Measurements from ENCODE around the gene BCAS4.
"Not testable (repeated sequence)": the region's sequence is repeated elsewhere in the genome, so short reads cannot be mapped to it uniquely, and the experiment has no call there.

Gene BCAS4

GRCh38 chr20:50763550-50764458 lies 31.1 kb upstream of the BCAS4 start:
- not testable (repeated sequence) for H3K9me3 Mint-ChIP-seq; H3K4me1 Mint-ChIP-seq (ENCODE audit: low read depth); H3K36me3 Mint-ChIP-seq (ENCODE audit: low read depth); H3K4me3 Mint-ChIP-seq; H3K27me3 Mint-ChIP-seq (ENCODE audit: low read depth); H3K27ac Mint-ChIP-seq

GRCh38 chr20:50765251-50765650 lies 29.6 kb upstream of the BCAS4 start:
- H3K9me3 Mint-ChIP-seq: not testable (repeated sequence)

GRCh38 chr20:50765674-50766073 lies 29.2 kb upstream of the BCAS4 start:
- no peak overlapping the region for H3K4me3 Mint-ChIP-seq
- no peak overlapping the region for H3K27ac Mint-ChIP-seq
- H3K4me1 Mint-ChIP-seq (ENCODE audit: low read depth): no peaks in the 10 kb centered on the region
- H3K36me3 Mint-ChIP-seq (ENCODE audit: low read depth): no peaks in the 10 kb centered on the region
- no peaks in the 10 kb centered on the region for H3K9me3 Mint-ChIP-seq
- no peaks in the 10 kb centered on the region for H3K27me3 Mint-ChIP-seq (ENCODE audit: low read depth)

More at GRCh38 chr20:50765251-50765650, 29.6 kb upstream of the BCAS4 start:
- not testable (repeated sequence) for H3K4me3 Mint-ChIP-seq; H3K27me3 Mint-ChIP-seq (ENCODE audit: low read depth); H3K27ac Mint-ChIP-seq; H3K36me3 Mint-ChIP-seq (ENCODE audit: low read depth); H3K4me1 Mint-ChIP-seq (ENCODE audit: low read depth)

GRCh38 chr20:50766955-50767809 lies 27.7 kb upstream of the BCAS4 start:
- H3K9me3 Mint-ChIP-seq; H3K4me3 Mint-ChIP-seq; H3K36me3 Mint-ChIP-seq (ENCODE audit: low read depth); H3K27me3 Mint-ChIP-seq (ENCODE audit: low read depth); H3K27ac Mint-ChIP-seq; H3K4me1 Mint-ChIP-seq (ENCODE audit: low read depth): not testable (repeated sequence)

- not testable (repeated sequence) for H3K4me1 Mint-ChIP-seq (ENCODE audit: low read depth); H3K27ac Mint-ChIP-seq; H3K27me3 Mint-ChIP-seq (ENCODE audit: low read depth); H3K4me3 Mint-ChIP-seq; H3K9me3 Mint-ChIP-seq; H3K36me3 Mint-ChIP-seq (ENCODE audit: low read depth)
Observed at GRCh38 chr20:50768991-50769390, 25.9 kb upstream of the BCAS4 start.

GRCh38 chr20:50769551-50770085 lies 25.2 kb upstream of the BCAS4 start:
- not testable (repeated sequence) for H3K27me3 Mint-ChIP-seq (ENCODE audit: low read depth); H3K4me1 Mint-ChIP-seq (ENCODE audit: low read depth); H3K36me3 Mint-ChIP-seq (ENCODE audit: low read depth); H3K4me3 Mint-ChIP-seq; H3K27ac Mint-ChIP-seq; H3K9me3 Mint-ChIP-seq

- H3K9me3 Mint-ChIP-seq; H3K4me3 Mint-ChIP-seq; H3K27ac Mint-ChIP-seq; H3K36me3 Mint-ChIP-seq (ENCODE audit: low read depth); H3K4me1 Mint-ChIP-seq (ENCODE audit: low read depth); H3K27me3 Mint-ChIP-seq (ENCODE audit: low read depth): not testable (repeated sequence)
Observed at GRCh38 chr20:50771419-50772080, 23.3 kb upstream of the BCAS4 start.

GRCh38 chr20:50772420-50773185 lies 22.3 kb upstream of the BCAS4 start:
- H3K4me3 Mint-ChIP-seq: no peak overlapping the region
- no peak overlapping the region for H3K27ac Mint-ChIP-seq
- H3K27me3 Mint-ChIP-seq (ENCODE audit: low read depth): no peaks in the 10 kb centered on the region
- no peaks in the 10 kb centered on the region for H3K36me3 Mint-ChIP-seq (ENCODE audit: low read depth)
- no peaks in the 10 kb centered on the region for H3K4me1 Mint-ChIP-seq (ENCODE audit: low read depth)
- no peaks in the 10 kb centered on the region for H3K9me3 Mint-ChIP-seq

- no peaks in the 10 kb centered on the region for H3K9me3 Mint-ChIP-seq
- H3K4me3 Mint-ChIP-seq: no peak overlapping the region
- H3K27ac Mint-ChIP-seq: no peak overlapping the region
- peaks cover 4% of the 10 kb centered on the region for H3K27me3 Mint-ChIP-seq (ENCODE audit: low read depth)
- H3K4me1 Mint-ChIP-seq (ENCODE audit: low read depth): no peaks in the 10 kb centered on the region
- no peaks in the 10 kb centered on the region for H3K36me3 Mint-ChIP-seq (ENCODE audit: low read depth)
Observed at GRCh38 chr20:50774515-50774914, 20.3 kb upstream of the BCAS4 start.

GRCh38 chr20:50776122-50776817 lies 18.6 kb upstream of the BCAS4 start:
- Mint-ChIP-seq H3K27me3 (ENCODE audit: low read depth) (peaks cover 9% of the 10 kb centered on the region), H3K36me3 (ENCODE audit: low read depth) (no peaks in the 10 kb centered on the region), H3K27ac (no peak overlapping the region), H3K4me3 (no peak overlapping the region), H3K4me1 (ENCODE audit: low read depth) (no peaks in the 10 kb centered on the region), H3K9me3 (no peaks in the 10 kb centered on the region)

GRCh38 chr20:50777373-50777772 lies 17.5 kb upstream of the BCAS4 start:
- Mint-ChIP-seq H3K4me3 (no peak overlapping the region), H3K9me3 (no peaks in the 10 kb centered on the region), H3K4me1 (ENCODE audit: low read depth) (no peaks in the 10 kb centered on the region), H3K27ac (no peak overlapping the region), H3K27me3 (ENCODE audit: low read depth) (peaks cover 9% of the 10 kb centered on the region), H3K36me3 (ENCODE audit: low read depth) (no peaks in the 10 kb centered on the region)

- not testable (repeated sequence) for H3K9me3 Mint-ChIP-seq; H3K27ac Mint-ChIP-seq; H3K4me1 Mint-ChIP-seq (ENCODE audit: low read depth); H3K36me3 Mint-ChIP-seq (ENCODE audit: low read depth); H3K27me3 Mint-ChIP-seq (ENCODE audit: low read depth); H3K4me3 Mint-ChIP-seq
Observed at GRCh38 chr20:50778994-50779393, 15.9 kb upstream of the BCAS4 start.

GRCh38 chr20:50783390-50783789 lies 11.5 kb upstream of the BCAS4 start:
- H3K36me3 Mint-ChIP-seq (ENCODE audit: low read depth): no peaks in the 10 kb centered on the region
- H3K4me1 Mint-ChIP-seq (ENCODE audit: low read depth): no peaks in the 10 kb centered on the region
- H3K27me3 Mint-ChIP-seq (ENCODE audit: low read depth): peaks cover 9% of the 10 kb centered on the region
- no peak overlapping the region for H3K4me3 Mint-ChIP-seq
- no peaks in the 10 kb centered on the region for H3K9me3 Mint-ChIP-seq
- H3K27ac Mint-ChIP-seq: no peak overlapping the region
